OCI-LY3 (cell line): Measurements from ENCODE around the gene PIK3CA.

Experiments used
- CTCF ChIP-seq: fragments of 200-600, 300-600 bp; sonication (generic); IDR thresholded peaks from 2 replicates; pipeline ENCODE4 v1.5.1; 2014; ENCODE audit warnings: antibody characterized with exemption, low read length, low read depth
- EZH2phosphoT487 ChIP-seq: fragments of 200-600 bp; shearing (Covaris generic); IDR thresholded peaks from 2 replicates; pipeline ENCODE4 v1.6.1; 2018; ENCODE audit warnings: antibody characterized with exemption, mixed run types, low read depth

- TF ChIP-seq CTCF = no peak
- no peak for TF ChIP-seq EZH2phosphoT487
These were observed 84.9 kb downstream of the PIK3CA start for GRCh38 chr3:179233043-179233442.
